GM19467 (cell line): ENCODE results near the gene MED27.

ENCODE experiments used
- ATAC-seq: cut with Tn5 transposase; IDR thresholded peaks from one replicate; pipeline ENCODE4 v1.9.1; 2021; ENCODE audit warnings: mild to moderate bottlenecking, moderate library complexity; ENCODE audit not compliant: unreplicated experiment

The MED27 gene

DNA sequence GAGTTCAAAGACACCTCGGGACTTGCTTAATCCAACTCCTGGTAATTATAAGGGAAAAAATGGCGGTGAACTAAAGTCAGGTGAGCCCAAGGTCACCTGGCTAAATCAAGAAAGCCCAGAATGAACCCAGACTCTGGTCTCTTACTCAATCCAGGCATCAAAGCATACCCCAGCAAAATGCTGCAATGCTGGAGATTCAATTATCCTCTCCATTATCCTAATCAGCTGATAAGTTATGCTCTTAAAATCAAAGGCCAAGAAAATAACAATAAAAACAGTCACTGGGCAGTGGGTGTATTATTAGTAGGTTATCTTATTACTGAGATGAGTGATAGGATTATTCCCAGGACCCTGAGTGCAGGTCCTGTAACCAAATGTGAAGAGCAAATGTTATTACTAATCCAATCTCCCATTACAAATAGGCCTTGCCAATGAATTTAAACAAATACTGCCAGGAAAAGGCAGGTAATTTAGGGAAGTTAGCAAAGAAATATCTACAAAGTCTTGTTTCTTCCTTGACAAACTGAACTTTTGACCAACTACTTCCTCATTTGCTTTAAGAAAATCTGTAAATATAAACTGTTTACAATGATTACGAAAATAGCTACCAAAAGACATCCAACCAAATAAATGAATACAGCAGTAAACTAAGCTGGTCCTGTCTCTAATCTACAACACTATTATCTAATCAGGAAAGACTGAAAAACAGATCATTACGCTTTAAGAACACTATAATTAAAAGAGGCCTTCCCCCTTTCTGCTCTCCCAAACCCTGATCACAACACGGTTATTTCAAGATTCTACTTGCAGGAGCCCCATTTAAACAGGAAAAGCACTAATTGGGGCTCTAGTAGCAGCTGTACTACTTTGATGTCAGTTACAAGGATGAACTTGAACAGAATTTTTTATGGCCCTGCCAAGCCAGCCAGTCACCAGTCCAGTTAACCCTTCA is 103.2 kb downstream of the MED27 start:
- no peak for ATAC-seq

DNA sequence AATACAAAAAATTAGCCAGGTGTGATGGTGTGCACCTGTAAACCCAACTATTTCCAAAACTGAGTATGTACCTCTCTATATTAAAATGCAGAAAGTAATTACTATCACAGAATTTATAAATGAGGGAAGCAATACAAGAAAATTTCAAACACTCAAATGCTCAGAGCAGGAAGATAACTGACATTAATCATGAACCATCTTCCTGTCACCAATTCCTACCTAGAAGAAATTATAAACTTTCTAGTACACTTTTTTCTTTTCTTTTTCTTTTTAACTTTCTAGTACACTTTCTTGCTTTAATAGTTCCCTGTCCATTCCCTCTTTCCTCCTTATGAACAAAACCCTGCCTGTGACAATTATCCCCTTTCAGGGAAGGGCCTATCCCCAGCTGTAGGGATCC is 106.8 kb downstream of the MED27 start:
- no peak for ATAC-seq

- ATAC-seq, result no peak
Measured at GRCh38 chr9:131971482-131972074, 108.1 kb downstream of the MED27 start.

DNA sequence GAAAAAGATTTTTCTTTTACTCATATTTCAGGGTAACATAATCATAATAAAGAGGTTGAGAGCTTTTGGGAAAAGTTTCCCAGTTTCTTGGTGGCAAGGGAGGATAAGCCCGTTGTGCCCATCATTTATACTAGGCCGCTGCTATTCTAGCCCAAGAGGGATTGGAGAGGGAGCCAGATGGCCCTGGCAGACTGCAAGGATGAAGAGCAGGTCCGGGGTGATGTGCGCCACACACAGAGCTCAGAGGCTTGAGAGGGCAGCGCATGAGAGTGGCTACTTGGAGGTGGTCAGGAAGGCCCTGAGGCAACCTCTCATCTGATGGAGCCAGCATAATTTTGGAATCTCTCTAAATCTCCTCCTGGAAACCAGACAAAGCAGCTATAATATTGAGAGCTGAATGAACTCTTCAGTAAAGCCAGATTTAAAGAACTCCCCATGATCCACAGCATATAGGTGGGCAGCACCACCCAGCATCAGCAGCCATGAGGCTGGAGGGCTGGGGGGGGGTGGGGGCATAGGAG is 110.1 kb downstream of the MED27 start:
- no peak for ATAC-seq

DNA sequence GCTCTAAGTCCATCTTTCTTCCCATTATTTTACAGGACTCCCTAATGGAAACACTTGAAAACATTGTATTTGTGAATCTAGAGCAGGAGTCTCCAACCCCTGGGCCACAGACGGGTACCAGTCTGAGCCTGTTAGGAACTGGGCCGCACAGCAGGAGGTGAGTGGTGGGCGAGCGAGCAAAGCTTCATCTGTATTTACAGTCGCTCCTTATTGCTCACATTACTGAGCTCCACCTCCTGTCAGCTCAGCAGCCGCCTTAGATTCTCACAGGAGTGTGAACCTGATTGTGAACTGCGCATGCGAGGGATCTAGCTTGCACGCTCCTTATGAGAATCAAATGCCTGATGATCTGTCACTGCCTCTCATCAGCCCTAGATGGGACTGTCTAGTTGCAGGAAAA is 111.0 kb downstream of the MED27 start:
- ATAC-seq, result no peak

DNA sequence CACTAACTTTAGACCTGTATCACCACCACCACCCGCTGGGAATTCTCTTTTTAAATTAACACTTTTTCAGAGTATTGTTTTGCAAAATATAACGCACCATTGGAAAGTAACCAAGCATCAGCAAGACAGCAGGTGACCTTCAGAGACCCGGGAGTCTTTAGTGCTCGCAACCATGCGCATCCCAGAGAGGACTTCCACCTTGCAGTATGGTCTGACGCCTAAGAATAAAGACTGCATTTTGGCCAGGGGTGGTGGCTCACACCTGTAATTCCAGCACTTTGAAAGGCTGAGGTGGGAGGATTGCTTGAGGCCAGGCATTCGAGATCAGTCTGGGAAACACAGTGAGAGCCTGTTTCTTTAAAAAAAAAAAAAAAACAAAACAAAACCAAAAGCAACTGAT is 113.8 kb downstream of the MED27 start:
- no peak for ATAC-seq

DNA sequence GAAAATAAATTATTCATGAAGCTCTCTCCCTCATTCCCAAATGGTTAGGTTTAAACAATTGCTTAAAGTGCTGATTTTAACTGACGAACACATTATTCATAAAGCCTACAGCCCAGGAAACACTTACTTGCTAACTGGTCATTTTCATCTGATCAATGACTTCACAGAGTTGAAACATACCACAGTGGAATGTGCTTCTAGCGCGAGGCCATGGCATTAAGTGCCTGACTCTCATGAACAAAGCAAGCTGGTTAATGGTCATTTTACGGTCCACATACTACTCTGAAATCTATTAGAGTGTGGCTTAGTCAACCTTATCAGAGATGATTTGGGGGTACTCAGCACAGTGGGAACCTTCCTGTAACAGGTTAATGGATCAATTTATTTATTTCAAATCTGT is 114.6 kb downstream of the MED27 start:
- ATAC-seq, result no peak

- ATAC-seq, result no peak
Measured at GRCh38 chr9:131963072-131964030, 116.3 kb downstream of the MED27 start.

- no peak for ATAC-seq
Measured at GRCh38 chr9:131961496-131961880, 118.2 kb downstream of the MED27 start.

- no peak for ATAC-seq
Measured at GRCh38 chr9:131960851-131961495, 118.7 kb downstream of the MED27 start.

- no peak for ATAC-seq
Measured at GRCh38 chr9:131960311-131960710, 119.4 kb downstream of the MED27 start.

DNA sequence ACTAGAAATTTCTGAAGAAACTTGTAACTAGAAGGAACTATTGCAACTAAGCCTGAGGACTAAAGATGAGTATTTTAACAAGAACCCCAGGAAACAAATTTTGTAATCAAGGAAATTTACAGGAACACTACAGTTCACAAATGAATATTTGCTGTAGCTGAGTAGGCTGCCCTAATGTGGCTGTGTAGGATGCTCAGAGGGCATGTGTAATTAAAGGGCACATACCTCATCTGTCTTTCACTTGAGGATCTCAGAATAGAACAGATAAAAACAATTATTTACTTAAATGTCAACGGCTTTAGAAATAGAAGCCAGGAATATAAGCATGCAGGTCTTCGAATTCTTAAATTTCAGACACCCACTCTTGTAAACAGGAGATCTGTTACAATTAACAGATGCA is 119.8 kb downstream of the MED27 start:
- no peak for ATAC-seq

GRCh38 chr9:131959056-131959455 is 120.6 kb downstream of the MED27 start:
- ATAC-seq, result no peak

DNA sequence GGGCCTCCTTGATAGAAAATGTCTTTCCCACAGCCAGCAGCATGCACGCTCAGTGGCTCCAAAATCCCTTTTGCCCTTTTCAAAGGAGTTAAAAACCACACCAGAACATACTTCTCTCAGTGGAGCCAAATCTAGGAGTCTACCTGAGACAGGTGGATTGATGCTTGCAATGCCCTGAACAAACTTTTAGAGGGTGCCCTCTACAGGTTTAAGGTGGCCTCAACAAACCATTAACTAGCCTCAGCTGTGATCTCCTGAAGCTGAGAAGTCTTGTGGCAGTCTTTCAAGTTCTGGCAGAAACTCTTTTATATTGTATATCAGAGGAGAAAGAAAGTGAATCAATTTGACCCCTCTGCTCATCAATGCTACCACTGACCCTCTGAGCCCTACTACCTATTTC is 125.4 kb downstream of the MED27 start:
- ATAC-seq, result no peak

DNA sequence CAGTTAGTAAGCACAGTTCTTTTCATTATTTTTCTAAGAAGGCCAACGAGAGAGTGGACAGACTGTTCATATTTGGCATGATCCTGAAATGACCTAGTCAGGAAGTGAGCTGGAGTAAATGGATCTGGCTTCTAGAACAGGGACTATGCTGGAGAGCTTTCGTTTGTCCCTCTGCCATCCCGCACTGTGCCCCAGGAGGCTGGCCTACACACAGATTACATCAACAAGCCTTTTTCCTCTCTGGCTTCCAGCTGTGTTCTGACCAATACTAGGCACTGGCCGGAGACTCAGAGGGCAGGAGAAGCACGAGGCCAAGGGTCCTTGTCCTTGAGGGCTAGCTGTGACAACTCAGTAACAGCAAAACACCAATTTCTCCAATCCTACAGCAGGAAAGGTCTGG is 127.8 kb downstream of the MED27 start:
- no peak for ATAC-seq

DNA sequence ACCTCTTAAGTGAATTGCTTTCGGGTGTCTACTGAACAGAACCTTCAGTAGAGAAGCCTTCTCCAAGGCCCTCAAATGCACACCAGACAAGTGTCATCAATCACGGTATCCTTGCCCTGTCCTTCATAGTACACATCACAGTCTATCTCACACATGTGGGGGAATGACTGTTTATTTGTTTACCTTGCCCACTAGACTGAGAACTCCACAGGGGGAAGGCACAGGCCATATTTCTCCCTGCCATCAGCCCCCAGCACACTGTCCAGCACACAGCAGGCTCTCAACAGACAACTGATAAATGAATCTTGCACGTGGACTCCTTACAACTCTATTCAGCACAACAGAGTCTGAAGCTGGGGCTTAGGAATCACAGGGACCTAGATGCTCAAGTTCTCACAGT is 128.5 kb downstream of the MED27 start:
- no peak for ATAC-seq

DNA sequence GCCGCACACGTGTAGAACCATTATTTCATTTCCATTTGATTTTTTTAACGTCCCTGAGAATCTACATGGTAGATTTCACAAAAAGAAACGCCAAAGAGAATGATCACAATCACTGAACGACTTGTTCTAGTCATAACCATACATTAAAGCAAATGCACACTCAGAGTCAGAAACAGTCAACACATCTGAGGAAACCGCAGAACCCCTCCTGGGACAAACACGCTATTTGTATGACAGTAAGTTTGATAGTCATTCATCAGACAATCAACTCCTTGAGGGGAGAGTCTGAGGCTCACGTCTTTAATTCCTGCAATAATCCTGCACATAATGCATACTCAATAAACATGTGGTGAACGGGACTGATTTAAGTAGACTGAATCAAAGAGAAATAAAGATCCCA is 129.2 kb downstream of the MED27 start:
- ATAC-seq, result no peak

DNA sequence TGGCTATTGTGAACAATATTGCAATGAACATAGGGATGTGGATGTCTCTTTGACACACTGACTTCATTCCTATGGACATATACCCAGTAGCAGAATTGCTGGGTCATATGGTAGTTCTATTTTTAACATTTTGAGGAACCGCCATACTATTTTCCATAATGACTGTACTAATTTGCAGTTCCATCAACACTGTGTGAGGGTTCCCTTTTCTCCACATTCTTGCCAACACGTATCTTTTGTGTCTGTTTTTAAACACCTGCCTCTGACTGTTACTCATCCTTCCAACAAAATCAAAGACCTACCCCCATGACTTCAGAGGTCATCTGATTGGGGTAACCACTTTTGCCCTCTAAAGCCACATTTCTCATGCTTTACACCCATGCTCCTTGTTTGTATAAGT is 133.5 kb downstream of the MED27 start:
- no peak for ATAC-seq

DNA sequence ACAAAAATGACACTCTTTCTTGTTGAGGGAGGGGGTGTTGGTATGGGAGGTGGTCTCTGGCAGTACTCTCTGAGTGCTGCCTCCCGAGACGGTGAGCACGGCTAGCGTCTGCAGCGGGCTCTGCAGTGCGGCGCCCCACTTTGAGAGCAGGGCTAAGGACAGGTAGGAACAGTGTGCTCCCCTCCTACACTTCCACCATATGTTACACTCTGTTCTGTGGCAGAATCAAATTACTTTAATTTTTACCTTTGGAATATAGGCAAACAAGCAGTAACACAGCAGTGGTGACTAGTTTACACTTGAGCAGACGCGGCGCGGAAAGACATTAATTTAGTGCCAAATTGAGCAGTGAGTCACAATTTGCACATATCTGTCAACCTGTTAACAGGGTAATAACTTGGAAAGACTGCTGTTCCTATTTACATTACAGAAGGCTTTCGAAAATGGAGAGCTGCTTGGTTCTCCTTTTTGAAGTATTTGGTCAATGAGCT is 136.3 kb downstream of the MED27 start:
- no peak for ATAC-seq

DNA sequence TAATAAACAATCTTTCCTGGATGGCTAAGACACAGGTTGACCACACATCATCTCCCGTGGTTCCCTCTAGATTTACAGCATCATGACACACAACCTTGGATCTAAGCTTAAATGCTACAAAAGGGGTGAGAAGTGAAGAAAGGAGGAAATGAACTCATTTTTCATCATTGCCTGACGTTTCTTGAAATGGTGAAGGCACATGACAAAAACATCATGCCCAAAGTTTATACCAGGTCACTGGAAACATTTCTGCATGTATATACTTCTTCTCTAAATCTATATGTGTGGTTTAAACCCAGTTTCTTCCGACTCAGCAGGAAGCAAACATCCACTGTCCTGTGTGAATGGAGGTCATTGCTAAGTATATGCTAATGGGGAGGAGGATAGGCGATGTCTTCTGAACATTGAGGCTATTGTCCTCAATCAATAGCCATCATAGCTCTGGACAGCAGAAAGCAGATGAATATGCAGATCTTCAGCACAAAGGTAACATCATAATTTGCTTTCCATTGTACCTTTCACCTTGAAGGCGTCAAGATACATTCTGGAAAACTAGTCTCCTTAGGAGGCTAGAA is 137.4 kb downstream of the MED27 start:
- ATAC-seq, result no peak
